GM21576 (cell line): Measurements from ENCODE around the gene LAMB1.

Experiments used
- ATAC-seq: cut with Tn5 transposase; IDR thresholded peaks from one replicate; pipeline ENCODE4 v1.9.1; 2021; ENCODE audit warnings: mild to moderate bottlenecking, moderate library complexity; ENCODE audit not compliant: unreplicated experiment

The LAMB1 gene

GRCh38 chr7:107999779-108000560 is 3.0 kb downstream of the LAMB1 start:
- ATAC-seq, result no peak

DNA sequence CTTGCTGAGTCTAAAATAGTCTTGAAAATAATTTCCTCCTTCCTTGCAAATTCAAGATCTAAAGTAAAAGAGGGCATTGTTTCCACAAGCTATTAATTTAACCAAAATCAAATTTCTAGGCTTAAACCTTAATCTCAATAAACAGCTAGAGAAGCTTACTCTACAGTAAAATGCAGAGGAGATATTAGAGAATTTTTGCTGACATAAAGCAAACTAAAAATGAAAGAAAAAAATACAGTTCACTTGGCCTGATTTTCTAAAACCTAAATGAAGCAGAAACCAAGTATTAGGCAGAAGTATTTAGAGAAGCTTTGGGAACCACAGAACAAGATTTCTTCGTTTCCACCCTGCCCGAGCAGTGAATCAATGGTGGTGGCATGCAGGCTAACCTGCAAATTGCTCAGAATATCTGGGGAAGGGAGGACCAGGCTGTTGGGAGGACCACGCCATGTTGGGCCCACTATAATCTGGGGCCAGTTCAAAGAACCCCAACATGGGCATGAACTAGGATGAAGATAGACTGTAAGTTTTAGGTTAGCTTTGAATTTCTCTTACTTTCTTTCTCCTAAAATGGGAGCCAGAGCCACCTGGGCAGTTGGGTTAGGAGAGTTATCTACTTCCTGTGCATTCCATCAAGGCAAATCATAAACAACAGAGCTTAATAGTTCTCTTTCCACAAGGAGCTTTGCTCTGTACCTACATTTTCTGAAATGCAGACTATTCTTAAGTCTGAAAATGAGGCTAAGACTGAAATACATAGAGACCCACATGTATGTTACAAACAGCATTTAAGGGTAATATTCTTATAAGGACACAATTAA is 4.1 kb downstream of the LAMB1 start:
- ATAC-seq, result no peak

DNA sequence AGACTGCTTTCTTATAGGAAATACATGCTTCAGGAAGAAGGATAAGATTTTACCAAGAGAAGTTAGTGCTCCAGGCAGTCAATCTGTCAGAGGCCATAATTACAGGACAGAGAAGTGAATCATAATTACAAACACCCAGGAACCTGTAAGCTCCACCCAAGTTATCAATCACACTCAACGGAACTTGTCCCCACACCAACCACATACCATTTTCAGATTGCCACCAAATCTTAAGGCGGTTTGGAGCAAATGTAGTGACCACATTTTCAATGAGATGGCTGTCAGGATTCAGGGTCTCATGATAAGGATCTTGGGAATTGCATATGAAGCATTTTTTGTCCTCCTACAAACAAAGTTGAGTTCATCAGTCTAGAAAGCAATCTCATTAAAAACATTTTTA is 4.8 kb downstream of the LAMB1 start:
- ATAC-seq, result no peak

GRCh38 chr7:107996072-107996882 is 6.7 kb downstream of the LAMB1 start:
- no peak for ATAC-seq

GRCh38 chr7:107995184-107996071 is 7.5 kb downstream of the LAMB1 start:
- no peak for ATAC-seq

DNA sequence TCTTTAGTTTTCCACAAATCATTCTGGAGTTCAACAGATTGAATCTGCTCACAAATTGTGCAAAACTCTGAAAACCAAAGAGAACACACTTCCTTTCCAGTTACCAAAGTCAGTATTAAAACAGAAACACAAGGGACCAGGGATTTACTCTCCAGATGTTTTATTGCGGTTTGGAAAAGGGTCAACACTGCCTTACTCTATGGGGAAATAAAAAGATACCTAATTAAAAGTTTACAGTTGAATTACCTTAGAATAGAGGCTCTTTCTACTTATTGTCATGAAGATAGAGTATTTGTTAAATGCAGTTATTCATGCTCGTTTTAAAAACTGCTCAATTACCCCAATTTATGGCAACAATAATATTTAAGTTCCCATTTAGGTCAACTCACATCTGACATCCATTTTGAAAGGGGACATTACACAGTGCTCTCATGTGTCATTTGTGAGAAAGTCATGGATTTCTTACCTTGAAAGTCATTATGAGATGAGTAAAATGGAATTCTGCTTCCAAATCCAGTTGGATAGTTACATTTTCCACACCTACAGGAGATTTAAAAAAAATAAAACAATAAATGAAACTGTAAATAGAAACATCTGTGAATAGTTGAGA is 8.4 kb downstream of the LAMB1 start:
- ATAC-seq, result no peak

DNA sequence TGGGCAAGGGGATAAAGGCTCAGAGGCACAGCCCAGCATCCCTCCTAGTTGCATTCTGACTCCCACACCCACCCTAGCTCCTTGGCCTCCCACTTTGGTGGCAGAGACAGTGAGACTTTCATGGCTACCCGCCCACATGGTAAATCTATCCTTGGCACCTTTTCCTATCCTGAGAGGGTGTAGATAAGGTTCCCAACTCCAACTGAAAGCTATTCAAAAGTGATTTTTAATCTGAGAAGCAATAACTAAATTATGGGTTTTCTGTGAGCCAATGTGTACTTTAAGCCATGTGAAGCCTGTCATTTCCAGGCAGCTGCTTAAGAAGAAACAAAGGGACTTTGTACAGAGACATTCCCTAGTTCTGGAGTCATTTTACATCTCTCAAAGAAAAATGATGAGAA is 9.1 kb downstream of the LAMB1 start:
- ATAC-seq, result no peak

- no peak for ATAC-seq
These were observed 13.2 kb downstream of the LAMB1 start for GRCh38 chr7:107989618-107990373.

DNA sequence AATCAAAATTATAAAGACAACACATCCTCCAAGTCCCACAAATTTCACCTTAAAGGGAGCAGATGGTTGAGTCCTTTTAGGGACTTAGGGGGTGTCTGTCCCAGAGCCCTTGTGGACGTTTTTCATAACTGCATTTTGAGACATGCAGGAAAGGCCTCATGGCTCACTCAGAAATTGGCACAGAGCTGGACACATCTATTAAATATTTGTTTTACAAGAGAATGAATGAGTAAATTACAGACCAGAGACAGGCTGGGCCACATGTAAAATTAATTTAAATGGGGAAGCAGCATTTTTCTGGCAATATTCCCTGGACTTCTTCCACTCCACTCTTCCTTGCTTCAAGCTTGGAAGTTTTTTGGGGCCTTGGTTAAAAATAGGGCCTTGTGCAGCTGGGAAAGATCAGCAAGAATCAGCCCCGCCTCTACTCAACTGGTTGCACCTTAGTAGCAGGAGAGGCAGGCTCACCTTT is 20.0 kb downstream of the LAMB1 start:
- ATAC-seq, result no peak

- no peak for ATAC-seq
These were observed 20.7 kb downstream of the LAMB1 start for GRCh38 chr7:107982042-107982840.

GRCh38 chr7:107981466-107981865 is 21.5 kb downstream of the LAMB1 start:
- ATAC-seq, result no peak

DNA sequence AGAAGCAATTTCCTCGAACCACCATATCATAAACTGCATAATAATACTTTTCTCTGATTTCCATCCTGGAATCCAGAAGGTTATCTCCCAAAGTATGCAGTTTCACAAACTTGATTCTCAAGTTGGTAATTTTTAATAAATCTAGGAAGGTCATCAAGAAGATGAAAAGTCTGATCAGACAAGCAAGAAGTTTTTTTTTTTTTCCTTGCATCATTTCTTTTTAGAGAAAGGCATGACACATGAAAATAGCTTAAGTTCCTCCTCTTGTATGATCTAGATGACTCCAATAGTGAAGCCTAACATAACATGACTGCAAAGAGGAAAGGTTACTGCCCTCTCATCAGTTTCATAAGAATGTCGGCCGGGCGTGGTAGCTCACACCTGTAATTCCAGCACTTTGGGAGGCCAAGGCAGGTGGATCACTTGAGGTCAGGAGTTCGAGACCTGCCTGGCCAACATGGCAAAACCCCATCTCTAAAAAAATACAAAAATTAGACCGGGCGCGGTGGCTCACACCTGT is 22.2 kb downstream of the LAMB1 start:
- no peak for ATAC-seq

DNA sequence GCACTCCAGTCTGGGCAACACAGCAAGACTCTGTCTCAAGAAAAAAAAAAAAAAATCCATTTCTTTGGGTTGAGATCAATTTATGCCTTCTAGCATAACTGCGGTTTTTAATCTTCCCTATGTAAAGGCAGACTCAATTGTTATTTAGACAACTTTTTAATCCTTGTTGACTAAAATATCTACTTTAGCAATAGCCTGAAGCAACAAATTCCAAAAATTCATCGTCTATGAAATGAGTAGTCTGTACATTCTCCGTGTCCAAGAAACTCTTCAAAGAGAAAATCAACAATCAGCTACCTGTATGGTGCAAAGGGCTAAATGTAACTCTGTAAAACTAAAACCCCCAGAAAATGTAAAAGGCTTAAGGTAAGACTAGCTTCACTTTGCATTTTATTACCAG is 22.8 kb downstream of the LAMB1 start:
- ATAC-seq, result no peak

DNA sequence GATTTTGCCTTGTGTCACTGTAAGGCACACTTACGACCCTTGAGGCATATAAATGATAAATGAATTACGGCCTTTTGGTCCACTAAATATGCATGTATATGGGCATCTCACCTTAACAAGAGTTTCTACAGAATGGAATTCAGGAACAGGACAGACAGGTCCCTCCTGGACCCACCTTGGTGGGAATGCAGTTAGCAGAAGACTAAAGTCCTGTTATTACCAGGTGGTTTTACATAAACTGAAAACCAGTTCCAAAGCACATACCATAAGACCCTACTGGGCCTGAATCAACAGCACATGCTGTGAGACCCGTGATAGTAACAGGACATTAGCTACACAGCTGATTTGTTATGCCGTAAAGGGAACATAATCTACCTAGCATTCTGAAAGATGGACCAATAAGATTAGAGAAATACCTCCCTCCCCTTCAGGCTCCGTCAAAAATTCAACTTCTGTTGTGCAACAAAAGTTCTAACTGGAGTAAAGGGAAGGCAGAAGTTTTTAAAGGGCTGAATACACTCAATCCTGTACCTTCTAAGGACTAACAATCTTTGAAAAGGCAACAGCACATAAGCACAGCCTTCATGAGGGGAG is 24.0 kb downstream of the LAMB1 start:
- no peak for ATAC-seq

- ATAC-seq, result no peak
These were observed 25.9 kb downstream of the LAMB1 start for GRCh38 chr7:107977048-107977447.

DNA sequence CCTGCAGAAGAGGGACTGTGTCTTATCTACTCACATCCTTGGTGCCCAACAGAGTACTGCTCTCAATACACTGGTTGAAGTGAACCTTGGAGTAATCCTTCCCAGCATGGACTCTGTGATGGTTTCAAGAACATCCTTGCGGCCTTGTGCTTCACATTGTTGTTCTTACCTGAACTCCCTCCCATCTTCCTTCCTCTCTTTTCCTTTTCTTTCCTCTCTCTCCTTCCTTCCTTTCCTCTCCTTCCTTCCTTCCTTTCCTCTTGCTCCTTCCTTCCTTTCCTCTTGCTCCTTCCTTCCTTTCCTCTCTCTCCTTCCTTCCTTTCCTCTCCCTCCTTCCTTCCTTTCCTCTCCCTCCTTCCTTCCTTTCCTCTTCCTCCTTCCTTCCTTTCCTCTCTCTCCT is 26.3 kb downstream of the LAMB1 start:
- no peak for ATAC-seq

- ATAC-seq, result no peak
These were observed 27.5 kb downstream of the LAMB1 start for GRCh38 chr7:107975394-107976013.
